ENCODE measurements around the gene PRKCE.
A peak's percentile ranks its signal among the peaks of the same experiment; 100 is the strongest.

PRKCE gene

DNA sequence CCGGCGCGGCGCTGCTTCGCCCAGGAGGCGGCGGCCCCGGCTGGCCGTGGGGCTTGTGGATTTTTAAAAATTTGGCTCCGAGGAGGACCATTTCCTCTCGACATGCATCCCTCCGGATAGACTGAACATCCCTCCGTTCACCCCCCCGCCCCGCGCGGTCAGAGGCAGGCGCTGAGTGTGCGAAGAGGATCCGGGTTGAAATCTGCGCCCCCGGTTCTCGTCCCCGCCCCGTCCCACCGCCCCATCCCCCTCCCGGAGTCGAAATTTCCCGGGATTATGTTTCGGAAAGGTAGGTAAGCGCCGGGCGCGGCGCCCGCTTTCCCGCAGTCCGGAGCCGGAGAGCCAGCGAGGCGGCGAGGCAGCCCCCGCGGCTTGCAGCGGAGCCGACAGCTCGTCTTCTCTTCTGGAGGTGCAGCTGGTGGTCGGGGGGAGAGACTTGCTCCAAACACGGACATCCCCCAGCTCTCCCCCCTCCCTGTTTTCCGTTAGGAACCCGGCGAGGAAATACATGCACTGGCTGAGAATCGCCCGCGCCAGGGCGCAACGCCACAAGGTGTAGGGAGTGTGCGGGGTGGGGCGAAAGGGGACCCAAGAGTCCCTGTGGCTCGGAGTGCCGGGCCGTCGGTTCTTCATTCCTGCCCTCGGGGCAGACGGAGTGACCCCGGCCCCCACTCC lies at the start of gene PRKCE:
PRKCE (plus strand) TSS at position 261 of the 675 bp plus-strand sequence.
- H3K27me3 ChIP-seq (replicated peaks): no peaks in the 10 kb centered on the region
- in situ Hi-C loops (cut with HindIII; ENCODE audit: low pct_ligation_motif_present, low sequenced_read_pairs): no loop called here
- TF ChIP-seq, protein P1, sequence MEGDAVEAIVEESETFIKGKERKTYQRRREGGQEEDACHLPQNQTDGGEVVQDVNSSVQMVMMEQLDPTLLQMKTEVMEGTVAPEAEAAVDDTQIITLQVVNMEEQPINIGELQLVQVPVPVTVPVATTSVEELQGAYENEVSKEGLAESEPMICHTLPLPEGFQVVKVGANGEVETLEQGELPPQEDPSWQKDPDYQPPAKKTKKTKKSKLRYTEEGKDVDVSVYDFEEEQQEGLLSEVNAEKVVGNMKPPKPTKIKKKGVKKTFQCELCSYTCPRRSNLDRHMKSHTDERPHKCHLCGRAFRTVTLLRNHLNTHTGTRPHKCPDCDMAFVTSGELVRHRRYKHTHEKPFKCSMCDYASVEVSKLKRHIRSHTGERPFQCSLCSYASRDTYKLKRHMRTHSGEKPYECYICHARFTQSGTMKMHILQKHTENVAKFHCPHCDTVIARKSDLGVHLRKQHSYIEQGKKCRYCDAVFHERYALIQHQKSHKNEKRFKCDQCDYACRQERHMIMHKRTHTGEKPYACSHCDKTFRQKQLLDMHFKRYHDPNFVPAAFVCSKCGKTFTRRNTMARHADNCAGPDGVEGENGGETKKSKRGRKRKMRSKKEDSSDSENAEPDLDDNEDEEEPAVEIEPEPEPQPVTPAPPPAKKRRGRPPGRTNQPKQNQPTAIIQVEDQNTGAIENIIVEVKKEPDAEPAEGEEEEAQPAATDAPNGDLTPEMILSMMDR (IDR thresholded peaks at IDR 0.05; ENCODE audit: low read depth, low read length, missing control alignments): no peak
- peak within 1 kb of the TSS; percentile 78 for H3K4me3 ChIP-seq (ENCODE audit: low read depth, low read length)
- peak; percentile 17 for DNase-seq
- H3K36me3 ChIP-seq (replicated peaks): no peaks in the 10 kb centered on the region
- H3K27ac ChIP-seq: peak within 1 kb of the TSS; percentile 32

DNA sequence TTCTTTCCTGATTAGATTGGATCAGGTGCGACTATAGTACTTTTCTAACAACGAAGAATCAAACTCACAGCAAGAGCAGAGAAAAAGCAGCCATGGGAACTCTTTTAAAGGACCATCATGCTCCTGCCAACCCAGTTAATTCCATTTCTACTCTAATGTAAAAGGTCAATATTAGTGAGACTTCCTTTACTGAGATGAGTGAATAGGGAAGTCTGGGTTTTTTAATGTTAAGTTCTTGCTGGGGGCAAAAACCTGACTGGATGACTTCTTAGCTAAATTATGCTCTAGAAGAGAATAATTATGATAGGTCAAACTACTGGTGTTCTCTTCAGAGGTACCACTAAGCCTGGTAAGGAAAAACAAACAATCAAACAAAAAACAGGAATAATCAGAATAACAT lies 48.9 kb upstream of the PRKCE start:
- Histone ChIP-seq H3K36me3 (replicated peaks) (peaks cover 14% of the 10 kb centered on the region), H3K27me3 (replicated peaks) (no peaks in the 10 kb centered on the region), H3K4me3 (ENCODE audit: low read depth, low read length) (no peak overlapping the region), H3K27ac (no peak overlapping the region)
- in situ Hi-C loops (cut with HindIII; ENCODE audit: low pct_ligation_motif_present, low sequenced_read_pairs): no loop called here
- TF ChIP-seq, protein P1 (IDR thresholded peaks at IDR 0.05; ENCODE audit: low read depth, low read length, missing control alignments): no peak
- no peak for DNase-seq

DNA sequence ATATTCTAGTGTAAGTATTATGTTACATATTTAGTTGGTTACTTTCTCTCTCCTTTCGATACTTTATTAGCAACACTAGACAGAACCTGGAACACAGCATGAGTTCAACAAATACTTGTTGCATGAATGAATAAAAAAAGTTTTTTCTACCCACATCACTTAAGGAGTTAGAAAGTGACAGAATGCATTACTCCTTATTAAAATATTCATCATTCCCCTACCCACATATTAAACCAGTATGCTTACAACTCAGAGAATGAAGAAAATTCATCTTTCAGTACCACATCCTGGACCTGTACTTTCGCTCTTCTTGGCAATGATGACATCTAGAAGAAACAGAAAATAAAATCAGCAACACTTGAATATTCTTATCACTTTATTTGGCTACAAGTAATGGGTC lies 46.4 kb upstream of the PRKCE start:
- DNase-seq: no peak
- Histone ChIP-seq H3K27ac (no peak overlapping the region), H3K4me3 (ENCODE audit: low read depth, low read length) (no peak overlapping the region), H3K36me3 (replicated peaks) (peaks cover 10% of the 10 kb centered on the region), H3K27me3 (replicated peaks) (no peaks in the 10 kb centered on the region)
- in situ Hi-C loops (cut with HindIII; ENCODE audit: low pct_ligation_motif_present, low sequenced_read_pairs): no loop called here
- TF ChIP-seq, protein P1 (IDR thresholded peaks at IDR 0.05; ENCODE audit: low read depth, low read length, missing control alignments): no peak

DNA sequence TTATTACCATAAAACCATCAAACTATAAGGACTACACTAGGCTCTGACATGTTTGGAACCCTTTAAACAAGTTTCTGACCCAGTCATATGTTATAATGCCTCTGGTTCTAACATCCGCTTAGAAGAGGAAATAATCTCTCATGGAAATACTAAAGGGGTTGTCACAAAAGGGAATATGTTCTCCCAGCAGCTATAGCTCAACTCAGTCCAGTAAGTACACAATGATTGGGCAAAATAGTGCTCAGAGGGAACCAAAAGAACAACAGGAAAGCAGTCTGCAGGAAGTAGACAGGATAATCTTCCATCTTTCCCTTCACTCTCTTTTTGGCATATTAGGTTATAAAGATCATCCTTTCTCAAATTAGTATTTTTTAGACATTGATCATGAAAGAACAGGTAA lies 44.7 kb upstream of the PRKCE start:
- TF ChIP-seq, protein P1 (IDR thresholded peaks at IDR 0.05; ENCODE audit: low read depth, low read length, missing control alignments): no peak
- Histone ChIP-seq H3K4me3 (ENCODE audit: low read depth, low read length) (no peak overlapping the region), H3K36me3 (replicated peaks) (peaks cover 3% of the 10 kb centered on the region), H3K27me3 (replicated peaks) (no peaks in the 10 kb centered on the region), H3K27ac (no peak overlapping the region)
- in situ Hi-C loops (cut with HindIII; ENCODE audit: low pct_ligation_motif_present, low sequenced_read_pairs): no loop called here
- DNase-seq: no peak

DNA sequence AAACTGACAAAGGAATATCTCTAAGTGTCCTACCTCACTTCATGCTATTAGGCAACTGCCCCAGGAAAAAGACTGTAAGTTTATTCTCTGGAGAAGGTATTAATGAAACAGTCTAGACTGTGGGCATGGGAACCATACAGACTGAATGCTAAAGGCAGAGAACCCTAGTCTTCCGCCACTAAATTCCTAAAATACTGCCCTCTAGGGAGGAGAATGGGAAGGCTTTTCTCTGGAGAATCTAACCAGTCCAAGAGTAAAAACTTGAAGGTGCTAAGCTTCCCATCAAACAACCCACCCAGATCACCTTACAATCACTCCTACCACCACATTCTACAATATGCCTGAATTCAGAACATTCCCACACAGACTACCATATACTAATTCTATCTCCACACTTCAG lies 43.8 kb upstream of the PRKCE start:
- no peak overlapping the region for H3K4me3 ChIP-seq (ENCODE audit: low read depth, low read length)
- TF ChIP-seq, protein P1 (IDR thresholded peaks at IDR 0.05; ENCODE audit: low read depth, low read length, missing control alignments): peak; percentile 71
- no peaks in the 10 kb centered on the region for H3K27me3 ChIP-seq (replicated peaks)
- in situ Hi-C loops (cut with HindIII; ENCODE audit: low pct_ligation_motif_present, low sequenced_read_pairs): no loop called here
- peak; percentile 36 for DNase-seq
- no peak overlapping the region for H3K27ac ChIP-seq
- H3K36me3 ChIP-seq (replicated peaks): peaks cover 3% of the 10 kb centered on the region
